ELF-1 (cell line): ENCODE data around the gene KYAT1.

Experiments used
- DNase-seq: peaks from one replicate; pipeline ENCODE4 v3.0.0-alpha.2; 2016; ENCODE audit warnings: low read depth, low spot score

KYAT1 gene

GRCh38 chr9:128841694-128842492, 39.9 kb downstream of the KYAT1 start:
- DNase-seq, result no peak

GRCh38 chr9:128840524-128840923, 41.2 kb downstream of the KYAT1 start:
- DNase-seq, result no peak

- peak; percentile 76 for DNase-seq
Measured at GRCh38 chr9:128838338-128838737, 43.4 kb downstream of the KYAT1 start.

GRCh38 chr9:128836509-128837145, 45.1 kb downstream of the KYAT1 start:
- no peak for DNase-seq

- no peak for DNase-seq
Measured at GRCh38 chr9:128835246-128836210, 46.2 kb downstream of the KYAT1 start.

- no peak for DNase-seq
Measured at GRCh38 chr9:128833696-128834095, 48.1 kb downstream of the KYAT1 start.

- DNase-seq, result peak; percentile 98
Measured at GRCh38 chr9:128829477-128830251, 52.1 kb downstream of the KYAT1 start, which contains the start of gene SPOUT1. Gene SPOUT1, minus strand, starts transcription at chr9:128829794. Its CDS starts 14 bp downstream, at chr9:128829780.

GRCh38 chr9:128828719-128829452, 52.9 kb downstream of the KYAT1 start:
- DNase-seq, result no peak

GRCh38 chr9:128828267-128828666, 53.5 kb downstream of the KYAT1 start:
- DNase-seq, result no peak

GRCh38 chr9:128825923-128826700, 55.6 kb downstream of the KYAT1 start:
- DNase-seq, result peak; percentile 47

- no peak for DNase-seq
Measured at GRCh38 chr9:128824911-128825310, 56.8 kb downstream of the KYAT1 start.

GRCh38 chr9:128823903-128824406, 57.8 kb downstream of the KYAT1 start:
- DNase-seq, result no peak

GRCh38 chr9:128823362-128823902, 58.3 kb downstream of the KYAT1 start:
- DNase-seq, result no peak

- DNase-seq, result no peak
Measured at GRCh38 chr9:128822407-128823042, 59.2 kb downstream of the KYAT1 start.

- no peak for DNase-seq
Measured at GRCh38 chr9:128821584-128822406, 60.0 kb downstream of the KYAT1 start.

GRCh38 chr9:128820665-128821583, 60.8 kb downstream of the KYAT1 start:
- no peak for DNase-seq
